Activated CD8-positive, alpha-beta memory T cell treated with anti-CD3 and anti-CD28 coated beads, Interleukin-2, amount 50 U/mL, for 48 hours (primary cell): Measurements from ENCODE around the gene S100A16.
"Not testable (repeated sequence)": the region's sequence is repeated elsewhere in the genome, so short reads cannot be mapped to it uniquely, and the experiment has no call there.

Experiments used
- DNase-seq: peaks from one replicate; pipeline ENCODE4 v3.0.0-alpha.2; 2020

S100A16 gene

GRCh38 chr1:153583514-153583913 is 29.4 kb downstream of the S100A16 start:
- DNase-seq = not testable (repeated sequence)

GRCh38 chr1:153582836-153583235 is 30.1 kb downstream of the S100A16 start:
- not testable (repeated sequence) for DNase-seq

DNA sequence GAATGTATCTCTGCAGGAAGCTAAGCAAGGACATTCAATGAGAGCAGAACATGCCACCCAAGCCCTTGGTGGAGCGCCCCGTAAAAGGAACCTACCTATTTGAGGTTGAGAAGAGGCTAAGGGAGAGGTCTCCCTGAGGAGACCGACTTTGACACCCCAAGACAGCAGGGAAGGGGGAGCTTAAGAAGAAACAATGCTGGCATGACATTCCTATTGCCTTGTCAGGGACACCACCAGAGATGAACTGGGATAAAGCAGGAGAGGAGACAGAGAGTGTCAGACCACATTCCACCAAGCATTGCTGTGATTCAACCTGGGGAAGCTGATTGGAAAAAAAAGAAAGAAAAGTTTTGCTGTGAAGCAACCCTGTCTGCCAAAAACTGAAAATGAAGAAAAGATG is 34.0 kb downstream of the S100A16 start:
- DNase-seq = no peak

- DNase-seq = no peak
Observed at GRCh38 chr1:153578490-153578889, 34.4 kb downstream of the S100A16 start.

DNA sequence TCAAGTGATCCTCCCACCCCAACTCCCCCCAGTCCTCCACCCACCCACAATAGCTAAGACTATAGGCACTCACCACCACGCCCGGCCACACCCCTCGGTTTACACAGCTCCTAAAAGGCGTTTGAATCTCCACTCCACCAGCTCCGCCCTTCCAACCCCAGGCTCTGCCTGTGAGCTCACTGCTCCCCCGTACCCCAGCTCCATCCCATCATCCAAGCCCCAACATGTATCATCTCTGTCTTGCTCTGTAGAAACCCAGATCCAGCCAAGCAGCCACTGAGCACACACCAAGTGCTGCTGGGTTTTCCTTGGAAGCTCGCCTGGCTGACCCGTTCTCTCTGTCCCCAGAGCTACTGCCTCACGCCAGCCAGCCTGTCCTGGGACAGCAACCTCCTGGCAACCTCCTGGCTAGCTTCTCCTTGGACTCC is 35.3 kb downstream of the S100A16 start:
- DNase-seq = no peak

DNA sequence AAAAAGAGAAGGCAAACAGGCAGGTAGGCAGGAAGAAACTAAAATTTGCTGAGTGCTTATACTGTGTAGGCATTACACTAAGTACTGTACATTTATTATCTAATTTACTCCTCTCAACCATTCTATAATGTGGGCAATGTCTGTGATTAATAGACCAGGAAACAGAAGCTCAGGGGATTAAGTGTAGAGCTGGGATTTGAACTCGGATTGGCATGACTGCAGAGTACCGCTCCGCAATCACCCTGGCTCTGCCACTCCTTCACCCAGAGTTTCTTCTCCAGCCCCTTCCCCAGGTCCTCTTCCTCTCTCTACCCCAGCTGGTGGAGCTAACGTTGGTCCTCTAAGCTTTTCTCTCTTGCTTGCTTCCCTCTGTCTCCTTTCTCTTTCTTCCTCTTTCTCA is 35.8 kb downstream of the S100A16 start:
- DNase-seq = no peak

GRCh38 chr1:153575497-153575896 is 37.4 kb downstream of the S100A16 start:
- not testable (repeated sequence) for DNase-seq

GRCh38 chr1:153575081-153575491 is 37.9 kb downstream of the S100A16 start:
- not testable (repeated sequence) for DNase-seq

DNA sequence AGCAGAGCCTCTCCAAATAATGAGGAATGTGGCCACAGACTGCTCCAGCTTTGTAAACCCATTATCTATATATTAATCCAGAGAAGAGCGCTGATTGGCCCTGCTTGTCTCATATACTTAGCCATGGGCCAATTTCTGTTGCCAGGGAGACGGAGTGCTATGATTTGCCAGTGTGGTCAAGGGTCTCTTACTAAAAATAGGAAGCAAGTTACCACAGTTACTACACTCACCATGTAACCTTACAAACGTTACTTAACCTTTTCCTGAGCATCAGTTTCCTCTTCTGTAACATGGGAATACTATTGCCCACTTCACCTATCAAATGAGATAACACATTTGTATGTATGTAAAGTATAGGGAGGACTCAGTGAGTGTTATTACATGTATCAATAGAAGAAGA is 39.6 kb downstream of the S100A16 start:
- no peak for DNase-seq

DNA sequence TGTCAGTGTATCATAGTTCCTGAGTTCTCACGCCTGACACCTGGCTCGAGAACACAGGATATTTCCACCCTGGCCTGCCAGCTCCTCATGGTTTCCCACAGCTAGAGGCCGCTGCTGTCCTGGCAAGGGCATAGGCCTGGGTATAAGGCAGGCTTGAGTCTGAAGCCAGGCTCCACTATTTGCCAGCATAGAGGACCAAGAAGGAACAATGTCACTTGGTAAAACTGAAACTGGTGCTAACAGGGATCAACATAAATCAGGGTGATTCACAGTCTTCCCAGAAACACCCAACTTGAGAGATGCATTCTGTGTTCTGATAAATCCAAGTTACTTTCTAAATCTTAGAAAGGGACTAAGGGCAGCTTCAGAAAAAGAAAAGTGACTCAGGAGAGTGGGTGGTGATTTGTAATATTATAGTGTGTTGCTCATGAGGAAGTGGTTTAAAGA is 40.3 kb downstream of the S100A16 start:
- peak; percentile 77 for DNase-seq

GRCh38 chr1:153571706-153572105 is 41.2 kb downstream of the S100A16 start:
- DNase-seq = no peak

GRCh38 chr1:153570874-153571273 is 42.1 kb downstream of the S100A16 start:
- DNase-seq = no peak

DNA sequence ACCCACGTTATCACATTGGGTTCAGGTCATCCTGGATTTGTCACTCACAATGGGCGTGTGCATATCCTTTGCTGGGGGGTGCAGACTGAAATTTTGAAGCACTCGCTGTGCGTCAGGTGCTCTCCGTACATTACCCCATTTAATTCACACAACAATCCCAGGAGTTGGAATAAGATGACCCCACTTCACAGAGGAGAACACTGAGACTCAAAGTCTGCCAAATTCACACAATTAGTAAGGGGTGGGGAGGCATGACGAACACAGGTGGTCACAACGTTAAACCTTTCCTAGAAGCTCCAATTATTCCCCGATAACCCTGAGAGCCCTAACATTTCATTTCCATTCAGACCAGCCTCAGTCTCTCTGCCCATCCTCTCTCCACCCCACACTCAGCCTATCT is 43.5 kb downstream of the S100A16 start:
- DNase-seq = no peak

DNA sequence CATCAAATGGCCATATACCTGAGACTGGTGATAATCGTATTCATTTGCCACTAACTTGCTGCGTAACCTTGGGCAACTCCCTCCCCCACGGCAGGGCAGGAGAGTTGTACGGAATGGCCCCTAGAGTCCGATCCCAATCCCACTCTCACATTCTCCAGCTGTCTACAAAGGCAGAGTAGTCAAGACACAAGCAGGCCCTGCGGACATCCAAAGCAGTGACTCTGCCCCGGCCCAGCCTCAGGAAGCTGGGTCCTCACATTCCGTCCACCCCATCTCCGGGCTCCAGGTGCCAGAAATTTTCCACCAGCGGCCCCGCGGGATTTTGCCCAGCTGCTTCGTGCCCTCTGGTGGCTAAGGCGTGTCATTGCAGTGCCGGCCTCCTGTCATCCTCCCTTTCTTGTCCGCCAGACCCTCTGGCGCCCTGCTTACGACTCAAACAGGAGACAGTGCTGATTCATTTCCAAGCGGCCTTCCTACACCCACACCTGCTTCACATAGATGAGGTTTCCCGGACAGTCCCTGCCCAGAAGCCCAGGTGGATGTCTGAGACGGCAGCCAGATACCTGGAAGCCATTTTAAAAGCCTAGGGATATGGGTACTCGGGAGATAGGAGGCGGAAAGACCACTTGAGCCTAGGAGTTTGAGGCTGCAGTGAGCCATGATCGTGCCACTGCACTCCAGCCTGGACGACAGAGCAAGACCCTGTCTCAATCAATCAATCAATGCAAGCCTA is 44.4 kb downstream of the S100A16 start:
- DNase-seq = peak; percentile 95

- DNase-seq = peak; percentile 75
Observed at GRCh38 chr1:153567621-153568366, 45.1 kb downstream of the S100A16 start.

DNA sequence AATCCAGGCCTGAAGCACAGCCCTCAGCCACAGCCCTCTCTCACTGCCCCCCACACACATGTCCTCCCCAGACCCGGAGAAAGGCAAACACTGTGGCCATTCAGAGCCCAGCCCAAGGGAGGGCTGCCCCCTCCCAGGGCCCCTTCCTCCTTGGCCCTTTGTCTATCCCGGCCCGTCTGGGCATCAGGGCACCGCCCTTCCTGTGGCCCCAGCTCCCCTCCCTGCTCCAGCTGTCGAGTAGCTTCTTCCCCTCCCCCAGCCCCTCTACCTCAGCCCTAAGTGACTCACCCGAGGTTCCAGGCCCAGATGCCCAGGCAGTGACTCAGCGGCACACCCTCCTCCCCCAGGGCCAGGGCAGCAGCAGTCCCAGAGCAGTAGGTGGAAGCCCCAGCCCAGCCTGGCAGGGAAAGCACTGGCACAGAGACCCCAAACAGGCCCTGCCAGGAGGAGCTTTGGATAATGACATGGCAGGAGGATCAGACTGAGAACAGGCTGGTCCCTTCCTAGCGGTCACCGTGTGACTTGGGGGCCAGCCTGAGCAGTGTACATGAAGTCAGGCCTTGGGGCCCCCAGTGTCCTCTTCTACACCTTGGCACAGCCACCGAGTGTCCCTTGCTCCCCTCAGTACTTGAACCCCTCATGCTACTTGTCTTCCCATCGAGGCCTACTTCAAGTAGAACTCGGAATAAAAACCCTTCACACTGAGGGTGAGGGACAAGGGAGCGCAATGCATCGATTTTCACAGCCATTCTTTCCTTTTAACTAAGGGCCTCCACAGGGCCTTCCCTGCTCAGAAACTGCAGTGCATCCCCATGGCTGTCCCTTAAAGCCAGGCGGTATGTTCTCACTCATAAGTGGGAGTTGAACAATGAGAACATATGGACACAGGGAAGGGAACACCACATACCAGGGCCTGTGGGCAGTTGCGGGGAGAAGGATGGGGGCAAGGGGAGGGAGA is 46.2 kb downstream of the S100A16 start:
- DNase-seq = peak; percentile 89

DNA sequence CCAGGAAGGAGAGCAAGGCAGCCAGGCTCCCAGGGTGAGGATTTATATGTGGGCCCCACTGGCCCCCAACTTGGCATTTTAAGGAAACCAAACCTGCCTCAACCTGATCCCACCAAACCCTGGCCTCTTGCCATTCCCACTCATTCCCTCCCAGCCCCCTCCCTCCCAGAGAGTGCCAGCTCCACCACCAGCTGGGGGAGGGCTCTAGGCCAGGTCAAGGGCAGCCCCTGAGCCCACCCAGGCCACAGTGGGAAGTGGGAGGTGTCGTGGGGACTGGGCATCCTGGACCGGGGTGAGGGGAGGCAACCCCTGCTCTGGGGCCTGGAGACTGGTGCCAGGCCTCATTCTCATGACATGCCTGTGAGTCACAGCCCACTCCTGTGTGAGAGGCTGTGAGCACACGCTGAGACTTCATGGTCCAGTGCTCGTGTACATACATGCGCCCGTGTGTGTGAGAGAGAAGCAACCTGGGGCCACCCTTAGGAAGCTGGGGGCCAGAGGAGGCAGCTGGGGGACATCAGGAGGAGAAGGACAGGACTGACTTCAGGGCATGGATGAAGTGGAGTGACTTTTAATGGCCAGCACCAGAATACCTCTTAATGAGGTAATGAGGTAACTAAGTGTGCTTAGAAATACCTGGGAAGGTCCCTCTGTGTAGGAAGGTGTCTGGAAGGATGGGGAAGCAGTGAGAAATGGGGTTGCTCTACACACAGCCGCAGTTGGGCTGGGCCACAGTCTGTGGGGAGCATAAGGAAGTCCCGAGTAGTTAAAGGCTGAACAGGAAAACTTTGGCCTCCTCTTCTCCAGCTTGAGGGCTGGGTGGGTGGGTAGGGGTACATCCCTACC is 47.2 kb downstream of the S100A16 start, which contains the start of gene S100A2:
S100A2 (minus strand) TSS at position 316 of the 846 bp plus-strand sequence. CDS start 1,967 bp downstream, outside the sequence.
- peak; percentile 79 for DNase-seq

DNA sequence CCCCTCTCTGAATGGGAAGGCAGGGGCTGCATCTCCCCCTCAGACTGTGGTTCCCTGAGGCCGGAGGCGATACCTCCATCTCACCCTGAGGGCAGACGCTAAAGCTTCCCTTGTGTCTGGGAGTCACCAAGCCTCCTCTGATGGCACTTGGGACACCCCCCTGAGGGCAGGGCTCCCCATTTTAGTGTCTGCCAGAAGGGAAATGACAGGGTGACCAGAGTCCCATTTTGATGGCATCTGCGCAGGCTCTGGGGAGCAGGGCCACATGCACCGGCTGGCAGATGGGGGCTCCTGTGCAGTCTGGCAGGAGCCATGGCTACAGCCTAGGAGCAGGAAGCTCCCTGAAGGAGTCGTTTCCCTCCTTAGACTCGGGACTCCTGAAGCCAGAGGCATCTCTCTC is 48.9 kb downstream of the S100A16 start:
- DNase-seq = no peak

- no peak for DNase-seq
Observed at GRCh38 chr1:153563483-153563901, 49.4 kb downstream of the S100A16 start.

GRCh38 chr1:153562021-153562420 is 50.9 kb downstream of the S100A16 start:
- DNase-seq = not testable (repeated sequence)

DNA sequence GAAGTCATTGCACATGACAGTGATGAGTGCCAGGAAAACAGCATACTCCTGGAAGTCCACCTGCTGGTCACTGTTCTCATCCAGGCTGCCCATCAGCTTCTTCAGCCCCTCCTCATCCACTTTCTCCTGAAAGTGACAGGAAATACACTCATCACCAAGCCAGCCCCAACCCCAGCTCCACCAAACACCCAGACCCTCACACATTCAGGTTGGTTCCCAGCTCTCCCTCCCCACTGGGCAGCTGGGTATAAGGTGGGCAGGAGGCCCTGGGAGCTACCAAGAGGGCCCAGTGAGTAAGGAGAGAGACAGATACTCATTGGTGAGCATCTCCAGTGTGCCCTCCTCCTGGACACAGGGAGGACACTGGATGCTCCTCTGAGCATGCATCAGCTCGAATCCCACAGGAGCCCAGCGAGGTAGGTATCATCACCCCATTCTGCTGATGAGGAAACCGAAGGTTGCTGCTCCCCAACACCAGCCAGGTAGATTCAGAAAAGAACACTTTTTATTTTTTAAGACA is 51.4 kb downstream of the S100A16 start:
- DNase-seq = no peak
